GM19455 (cell line): ENCODE measurements around the gene MCM6.

Experiments used
- ATAC-seq: cut with Tn5 transposase; IDR thresholded peaks from one replicate; pipeline ENCODE4 v1.9.1; 2021; ENCODE audit not compliant: unreplicated experiment

The MCM6 gene

GRCh38 chr2:135863233-135863632 lies 13.0 kb downstream of the MCM6 start:
- no peak for ATAC-seq

DNA sequence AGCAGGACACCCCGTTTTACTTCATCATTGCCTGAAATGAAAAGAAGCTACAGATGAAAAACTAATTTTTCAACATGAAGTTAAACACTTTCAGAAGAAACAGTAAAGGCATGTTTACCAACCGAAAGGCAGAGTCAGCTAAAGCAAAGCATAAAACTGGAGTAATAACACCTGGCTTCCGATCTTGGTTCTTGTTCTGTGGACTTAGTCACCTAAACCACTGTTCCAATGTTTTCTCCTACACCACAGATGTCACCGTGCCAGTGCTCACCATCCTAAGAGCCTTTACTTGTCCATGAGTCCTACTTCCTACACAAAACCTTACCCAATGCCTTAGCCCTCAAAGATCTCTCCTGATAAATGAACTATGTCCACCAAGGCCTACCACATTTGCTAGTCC lies 13.5 kb downstream of the MCM6 start:
- no peak for ATAC-seq

DNA sequence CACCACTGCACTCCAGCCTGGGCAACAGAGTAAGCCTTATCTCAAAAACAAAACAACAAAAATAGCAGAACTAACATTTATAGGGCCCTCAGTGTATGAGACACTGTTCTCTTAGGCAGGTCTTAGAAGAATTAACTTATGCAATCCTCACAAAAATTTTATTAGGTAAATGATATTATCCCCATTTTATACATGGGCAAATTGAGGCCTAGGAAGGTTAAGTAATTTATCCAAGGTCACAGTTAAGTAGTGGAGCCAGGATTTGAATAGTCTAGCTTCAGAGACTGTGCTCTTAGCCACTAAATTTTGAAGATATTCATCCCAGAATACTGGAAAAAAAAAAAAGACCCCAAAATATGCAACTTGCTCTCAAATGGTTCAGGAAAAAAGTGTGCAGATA lies 22.8 kb downstream of the MCM6 start:
- no peak for ATAC-seq

DNA sequence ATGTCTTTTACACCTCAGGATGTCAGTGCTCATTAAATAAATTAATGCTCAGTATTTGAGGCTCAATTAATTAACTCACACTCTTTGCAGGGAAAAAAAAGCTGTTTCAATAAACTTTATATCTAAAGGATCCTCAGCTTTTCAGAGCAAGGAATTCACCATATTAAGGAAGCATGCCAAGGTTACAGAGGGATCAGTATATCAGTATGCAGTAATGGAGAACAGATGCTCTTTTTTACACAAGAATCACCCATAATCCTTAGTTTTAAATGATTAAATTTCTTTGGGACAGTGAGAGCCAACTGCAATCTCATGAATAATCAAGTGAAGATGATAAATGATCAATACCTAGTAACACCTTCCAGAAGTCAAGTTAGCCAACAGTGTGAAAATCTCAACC lies 24.4 kb downstream of the MCM6 start:
- ATAC-seq: no peak

DNA sequence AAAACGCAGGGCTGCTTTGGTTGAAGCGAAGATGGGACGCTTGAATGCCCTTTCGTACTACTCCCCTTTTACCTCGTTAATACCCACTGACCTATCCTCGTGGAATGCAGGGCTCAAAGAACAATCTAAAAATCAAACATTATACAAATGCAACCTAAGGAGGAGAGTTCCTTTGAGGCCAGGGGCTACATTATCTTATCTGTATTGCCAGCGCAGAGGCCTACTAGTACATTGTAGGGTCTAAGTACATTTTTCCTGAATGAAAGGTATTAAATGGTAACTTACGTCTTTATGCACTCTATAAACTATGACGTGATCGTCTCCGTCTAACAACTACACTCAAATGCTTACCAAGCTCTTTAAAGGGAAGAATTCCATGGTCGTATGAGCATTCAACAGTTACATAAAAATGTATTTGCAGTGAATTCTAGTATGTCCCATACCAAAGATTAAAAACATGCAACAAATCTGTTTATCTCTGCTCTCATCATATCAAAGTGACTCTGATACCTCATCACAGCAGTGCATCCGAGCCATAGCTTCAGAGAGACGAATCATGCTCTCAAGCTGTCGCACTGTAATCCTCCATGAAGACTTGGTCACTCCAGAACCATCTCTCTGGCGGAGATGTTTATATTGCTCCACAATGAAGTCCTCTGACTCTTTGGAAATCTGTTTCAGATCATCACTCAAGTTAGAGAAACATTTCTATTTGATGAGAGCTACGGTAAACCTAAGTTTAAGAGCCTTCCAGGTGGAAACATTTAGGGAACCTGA lies 25.2 kb downstream of the MCM6 start:
- no peak for ATAC-seq

DNA sequence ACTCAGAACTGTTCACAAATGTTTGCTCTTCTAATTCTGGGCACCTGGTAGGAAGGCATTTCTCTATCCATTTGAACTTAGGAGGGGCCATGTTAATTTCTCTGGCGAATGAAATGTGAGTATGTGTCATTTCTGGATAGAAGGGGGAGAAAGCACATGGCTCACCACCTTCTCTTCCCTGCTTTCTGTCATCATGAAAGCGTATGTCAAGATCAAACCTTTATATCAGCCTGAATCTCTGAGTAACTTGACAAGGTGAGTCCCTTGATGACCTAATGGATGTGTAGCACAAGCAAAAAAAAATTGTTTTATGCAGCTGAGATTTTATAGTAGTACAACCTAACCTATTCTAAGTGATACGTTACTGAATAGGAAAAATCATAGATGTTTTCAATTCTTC lies 27.2 kb downstream of the MCM6 start:
- ATAC-seq: no peak

GRCh38 chr2:135845997-135846396 lies 30.2 kb downstream of the MCM6 start:
- no peak for ATAC-seq

GRCh38 chr2:135845257-135845656 lies 31.0 kb downstream of the MCM6 start:
- no peak for ATAC-seq

- no peak for ATAC-seq
Measured at GRCh38 chr2:135844301-135844895, 31.8 kb downstream of the MCM6 start.

DNA sequence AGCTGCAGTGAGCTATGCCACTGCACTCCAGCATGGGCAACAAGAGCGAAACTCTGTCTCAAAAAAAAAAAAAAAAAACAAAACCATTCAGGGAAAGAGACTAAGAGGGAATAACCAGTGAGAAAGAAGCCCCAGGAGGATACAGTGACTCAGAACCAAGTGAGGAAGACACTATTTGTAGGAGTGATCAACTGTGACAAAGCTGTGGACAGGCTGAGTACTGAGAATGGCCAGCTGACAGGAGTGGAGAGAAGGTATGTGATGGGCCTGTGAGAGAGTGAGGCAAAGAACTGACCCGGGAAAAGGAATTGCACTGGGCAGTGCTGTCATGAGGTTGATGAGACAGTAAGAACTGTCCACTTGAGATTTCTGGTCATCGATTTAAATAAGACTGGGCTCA lies 32.6 kb downstream of the MCM6 start:
- no peak for ATAC-seq

GRCh38 chr2:135840601-135841000 lies 35.6 kb downstream of the MCM6 start:
- ATAC-seq: no peak

DNA sequence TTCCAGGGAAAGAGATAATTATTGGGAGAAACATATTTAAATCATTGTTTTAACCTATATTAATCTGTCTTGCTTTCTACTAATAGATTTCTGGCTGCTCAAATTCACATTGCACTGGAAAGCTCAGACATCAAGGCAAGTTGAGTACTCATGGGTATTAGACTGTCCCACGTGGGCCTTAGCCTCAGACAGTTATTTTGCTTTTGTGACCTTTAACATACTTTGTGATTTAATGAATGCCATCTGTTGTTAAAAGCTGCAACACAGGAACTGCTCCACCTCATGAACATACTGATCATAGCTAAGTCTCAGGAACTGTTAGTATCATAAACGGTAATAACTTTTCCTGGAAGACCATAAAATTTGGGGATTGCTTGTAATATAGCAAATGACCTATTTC lies 36.5 kb downstream of the MCM6 start:
- no peak for ATAC-seq

- no peak for ATAC-seq
Measured at GRCh38 chr2:135838502-135838901, 37.7 kb downstream of the MCM6 start.

- no peak for ATAC-seq
Measured at GRCh38 chr2:135836596-135837270, 39.5 kb downstream of the MCM6 start, which contains the start of gene LCT. Gene LCT (minus strand): TSS chr2:135837184. CDS start chr2:135837169, 15 bp downstream.

DNA sequence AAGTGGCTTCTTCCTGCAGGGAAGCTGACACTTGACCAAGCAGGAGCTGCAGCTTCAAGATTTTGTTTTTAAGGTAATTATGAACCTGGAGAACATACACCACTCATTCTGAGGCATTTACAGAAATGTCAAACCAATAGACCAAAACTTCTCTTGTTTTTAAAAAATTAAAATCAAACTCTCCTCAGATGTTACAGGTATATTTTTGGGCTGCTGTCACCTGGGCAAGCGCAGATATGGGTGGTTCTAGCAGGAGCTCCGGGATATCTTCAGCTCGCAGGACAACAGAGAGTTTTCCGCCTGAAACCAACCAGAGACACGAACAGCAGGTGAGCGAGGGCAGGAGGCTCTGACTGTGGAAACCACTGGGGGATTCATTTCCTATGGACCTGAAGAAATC lies 43.4 kb downstream of the MCM6 start:
- no peak for ATAC-seq

DNA sequence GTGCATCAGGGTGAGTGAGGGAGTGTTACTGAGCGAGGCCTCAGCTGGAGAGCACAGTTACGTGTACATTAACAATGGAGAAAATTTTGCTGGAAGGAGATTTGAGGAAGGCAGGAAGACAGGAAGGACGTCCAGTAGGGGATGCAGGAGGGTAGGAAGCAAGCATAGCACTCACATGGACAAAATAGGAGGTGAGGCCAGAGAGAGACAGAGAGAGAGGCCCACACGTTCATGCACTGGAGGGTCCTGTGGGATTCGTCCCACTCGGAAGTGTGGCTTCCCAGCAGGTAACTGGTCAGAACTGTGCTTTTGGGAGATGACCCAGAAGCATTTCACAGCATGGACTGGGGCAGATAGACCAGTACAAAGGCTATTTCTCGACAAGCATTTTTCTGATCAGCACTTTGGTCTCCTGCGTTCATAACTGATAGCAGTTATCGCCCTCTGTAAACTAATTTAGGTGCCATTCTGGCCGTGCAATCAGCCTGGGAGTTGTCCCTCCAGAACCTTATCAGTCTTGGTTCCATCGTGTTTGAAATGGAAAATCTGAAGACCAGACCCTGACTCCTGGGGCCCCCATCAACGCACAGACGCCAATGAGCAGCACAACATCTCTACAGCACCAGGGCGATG lies 44.9 kb downstream of the MCM6 start:
- ATAC-seq: no peak

GRCh38 chr2:135829378-135830135 lies 46.7 kb downstream of the MCM6 start:
- ATAC-seq: no peak

GRCh38 chr2:135826544-135826943 lies 49.7 kb downstream of the MCM6 start:
- ATAC-seq: no peak

DNA sequence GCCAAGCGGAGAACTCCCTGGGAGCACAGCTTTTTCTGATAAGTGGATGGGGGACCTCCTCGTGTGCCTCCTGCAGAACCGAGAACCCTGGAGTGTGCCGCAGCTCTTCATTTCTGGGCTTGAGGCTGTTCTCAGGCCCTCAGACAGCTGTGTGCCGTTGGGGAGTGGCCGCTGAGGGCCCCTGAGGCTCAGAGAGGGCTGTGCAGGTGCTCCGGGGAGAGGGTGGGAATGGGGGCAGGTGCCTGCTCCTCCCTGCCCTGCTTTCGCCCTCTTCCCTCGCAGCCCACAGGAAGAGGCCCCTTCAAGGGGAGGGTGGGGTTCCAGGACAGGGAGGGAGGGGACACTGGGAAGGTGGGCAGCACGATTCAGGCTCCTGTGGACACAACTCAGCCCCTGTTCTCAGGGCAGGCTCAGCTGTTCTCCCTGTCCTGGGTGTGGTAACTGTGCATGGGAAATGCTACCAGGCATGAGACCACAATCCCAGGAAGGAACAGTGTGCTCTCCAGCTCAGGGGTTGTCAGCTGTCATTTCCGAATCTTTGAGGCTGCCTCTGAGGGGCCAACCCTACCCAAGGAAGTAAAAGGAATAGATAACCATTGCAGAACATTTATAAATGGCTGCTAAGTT lies 50.6 kb downstream of the MCM6 start:
- no peak for ATAC-seq

- ATAC-seq: no peak
Measured at GRCh38 chr2:135825131-135825530, 51.1 kb downstream of the MCM6 start.

- ATAC-seq: no peak
Measured at GRCh38 chr2:135822855-135823254, 53.4 kb downstream of the MCM6 start.
